ENCODE data around the gene C1orf210. TPM values are rescaled to one million over a fixed set of nuclear protein-coding genes. Genes with fewer than 3 reads are reported as not detected.

C1orf210 gene
- total RNA-seq, 1 donor from 2014 or later = not detected

DNA sequence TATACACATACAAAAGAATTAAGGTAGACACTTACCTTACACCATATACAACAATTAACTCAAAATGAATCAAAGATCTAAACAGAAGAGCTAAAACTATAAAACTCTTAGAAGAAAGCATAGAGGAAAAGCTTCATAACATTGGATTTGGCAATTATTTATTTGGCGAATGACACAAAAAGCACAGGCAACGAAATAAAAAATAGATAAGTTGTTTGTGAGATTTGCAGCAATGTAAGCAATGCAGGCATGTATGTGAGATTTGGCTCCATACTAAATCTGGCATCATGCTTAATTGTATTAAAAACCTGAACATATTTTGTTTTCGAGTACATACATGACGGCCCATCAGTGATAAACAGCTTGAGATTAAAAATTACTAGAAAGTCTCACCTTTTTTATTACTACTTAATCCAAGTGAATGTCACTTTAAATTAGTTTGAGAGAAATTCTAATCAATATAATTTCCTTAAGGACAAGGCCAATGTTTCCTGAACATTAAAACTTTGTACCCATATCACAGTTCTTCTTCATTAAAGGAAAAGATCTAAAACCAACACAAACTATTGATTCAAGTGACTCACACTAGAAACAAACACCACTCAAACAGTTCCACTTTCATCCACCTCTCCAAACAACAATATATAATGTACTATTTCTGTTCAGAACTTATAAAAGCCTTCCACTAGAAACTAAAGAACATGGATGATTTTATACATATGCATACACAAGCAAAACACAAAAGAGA lies 38.7 kb downstream of the C1orf210 start:
- no peak for DNase-seq

DNA sequence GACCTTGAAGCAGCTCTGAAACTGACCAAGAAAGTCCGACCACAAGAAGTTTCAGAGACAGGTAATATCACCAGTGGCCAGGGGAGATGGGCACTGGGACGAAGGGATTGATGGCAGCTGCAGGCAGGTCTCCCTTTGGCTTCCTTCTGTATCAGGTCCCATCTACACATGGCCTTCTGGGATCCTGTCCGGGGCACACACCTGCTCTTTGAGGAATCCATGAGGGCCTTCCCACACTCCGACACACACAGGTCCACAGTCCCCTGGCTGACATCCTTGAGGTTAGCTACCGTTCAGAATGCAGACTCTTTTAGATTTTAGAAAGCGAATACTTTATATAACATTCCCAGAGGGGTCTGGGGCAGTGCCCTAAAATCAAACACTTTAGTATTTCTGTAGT lies 42.1 kb downstream of the C1orf210 start:
- no peak for DNase-seq

GRCh38 chr1:43241413-43241836 lies 44.0 kb downstream of the C1orf210 start:
- DNase-seq = peak; percentile 56

- no peak for DNase-seq
Measured at GRCh38 chr1:43239484-43239883, 45.9 kb downstream of the C1orf210 start.

DNA sequence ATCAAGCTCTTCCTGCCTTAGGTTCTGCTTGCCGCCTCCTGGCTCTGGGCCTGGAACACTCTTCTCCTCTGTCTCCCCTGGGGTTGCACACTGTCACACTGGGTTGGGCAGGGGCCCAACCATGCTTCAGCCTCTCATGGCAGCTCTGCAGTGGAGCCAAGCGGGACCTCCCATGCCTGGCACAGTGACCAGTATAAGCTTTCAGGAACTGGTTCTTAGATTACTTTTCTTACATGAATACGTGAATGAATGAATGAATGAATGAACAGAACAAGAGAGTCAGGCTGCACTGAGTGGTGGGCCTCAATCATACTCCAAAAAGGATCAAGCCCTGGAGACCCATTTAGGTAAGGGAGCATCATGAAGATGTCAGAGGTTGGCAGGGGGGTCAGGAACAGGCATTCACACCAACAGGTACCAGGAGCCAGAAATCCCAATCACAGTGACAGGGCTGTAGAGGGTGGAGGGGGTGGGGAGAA lies 46.4 kb downstream of the C1orf210 start:
- DNase-seq = no peak

GRCh38 chr1:43238085-43238484 lies 47.3 kb downstream of the C1orf210 start:
- DNase-seq = peak; percentile 90

- no peak for DNase-seq
Measured at GRCh38 chr1:43237121-43237520, 48.3 kb downstream of the C1orf210 start.

- no peak for DNase-seq
Measured at GRCh38 chr1:43235451-43236121, 49.8 kb downstream of the C1orf210 start.

DNA sequence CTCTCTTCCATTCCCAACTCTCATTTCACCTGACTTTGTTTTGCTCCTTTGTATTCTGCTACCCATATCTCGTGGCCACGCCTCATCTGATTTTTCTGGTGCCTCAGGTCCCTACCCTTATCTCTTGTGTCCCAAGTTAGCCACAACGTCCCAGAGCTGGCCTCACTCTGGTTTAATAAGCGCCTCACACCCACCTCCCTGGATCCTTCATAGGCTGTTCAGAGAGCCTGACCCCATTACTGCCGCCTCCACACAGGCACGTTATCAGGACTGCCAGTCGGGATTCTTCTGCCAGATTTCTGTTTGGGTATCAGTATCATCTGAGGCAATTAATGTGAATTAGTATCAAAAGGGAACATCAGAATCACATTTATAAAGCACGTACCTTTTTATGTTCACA lies 50.3 kb downstream of the C1orf210 start:
- DNase-seq = no peak

DNA sequence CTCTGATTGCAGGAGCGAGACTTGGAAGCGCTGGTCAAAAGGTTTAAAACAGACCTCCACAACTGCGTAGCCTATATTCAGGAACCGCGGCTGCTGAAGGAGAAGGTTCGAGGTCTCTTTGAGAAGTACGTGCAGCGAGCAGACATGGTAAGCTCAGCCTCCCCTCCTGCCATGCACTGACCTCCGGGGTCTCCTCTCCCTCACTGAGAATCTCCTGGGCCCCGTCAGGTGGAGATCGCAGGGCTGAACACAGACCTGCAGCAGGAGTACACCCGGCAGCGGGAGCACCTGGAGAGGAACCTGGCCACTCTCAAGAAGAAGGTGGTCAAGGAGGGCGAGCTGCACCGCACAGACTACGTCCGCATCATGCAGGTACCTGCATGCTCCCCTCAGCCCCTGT lies 51.1 kb downstream of the C1orf210 start:
- no peak for DNase-seq

DNA sequence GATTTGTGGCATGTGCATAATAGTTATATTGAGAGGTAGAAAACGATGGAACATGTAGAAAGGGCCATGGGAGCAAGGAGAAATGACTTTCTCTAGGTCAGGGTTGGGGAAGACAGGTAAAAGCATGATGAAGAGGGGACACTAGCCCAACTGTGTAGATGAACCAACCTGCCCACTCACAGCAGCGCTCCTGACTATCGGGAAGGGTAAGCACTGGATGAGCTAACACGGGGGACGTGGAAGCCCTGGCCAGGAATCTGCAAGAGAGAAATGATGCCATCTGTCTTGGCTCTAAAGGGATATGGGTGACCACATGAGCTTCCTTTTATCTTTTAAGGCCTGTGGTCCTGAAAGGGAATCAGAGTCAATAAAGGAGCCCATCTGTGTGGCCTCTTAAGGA lies 51.8 kb downstream of the C1orf210 start:
- no peak for DNase-seq

DNA sequence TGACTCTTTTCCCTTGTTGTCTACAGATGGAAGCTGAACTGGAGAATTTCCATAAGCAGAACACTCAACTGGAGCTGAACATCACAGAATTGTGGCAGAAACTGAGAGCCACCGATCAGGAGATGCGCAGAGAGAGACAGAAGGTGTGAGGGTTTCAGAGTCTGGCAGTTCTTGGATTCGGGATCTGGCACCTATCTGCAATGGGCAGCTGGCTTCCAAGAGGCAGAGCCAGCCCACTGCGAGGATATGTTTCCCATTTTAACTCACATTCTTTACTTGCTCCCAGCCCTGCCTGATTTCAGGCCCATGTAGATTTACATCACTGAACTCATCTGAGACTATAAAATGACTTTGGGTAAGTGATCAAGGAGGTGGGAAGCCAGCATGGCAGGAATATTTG lies 52.9 kb downstream of the C1orf210 start:
- DNase-seq = peak; percentile 13

DNA sequence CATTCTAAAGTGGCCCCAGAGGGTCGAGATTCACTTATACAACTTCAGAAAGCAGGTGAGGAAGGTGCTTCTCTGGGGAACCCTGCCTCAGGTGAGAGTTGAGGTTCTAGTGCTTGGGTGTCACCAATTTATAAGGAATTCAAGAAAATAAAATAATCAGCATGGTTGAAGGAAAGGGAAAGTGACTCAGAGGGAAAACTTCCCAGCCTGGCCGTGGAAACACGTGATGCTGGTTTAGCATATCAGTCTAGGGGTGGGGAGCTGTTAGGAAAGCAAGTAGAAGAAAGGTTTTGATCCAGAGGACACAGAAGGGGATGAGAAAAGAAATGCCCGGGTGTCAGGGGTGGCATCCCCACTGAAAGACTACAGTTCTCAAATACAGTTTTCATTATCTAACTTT lies 53.3 kb downstream of the C1orf210 start:
- peak; percentile 87 for DNase-seq

Other genes with a start within 250 kb of the C1orf210 start
- 68.1 and 89.9 TPM in 2 replicates for gene EBNA1BP2, start 113.3 kb downstream of the C1orf210 start, total RNA-seq
- gene CFAP57, start 113.3 kb downstream of the C1orf210 start, total RNA-seq = 0.14 and 0.17 TPM in 2 replicates
- 0.05 TPM in 1 of 2 replicates, not detected in the other for gene TMEM125, start 15.6 kb downstream of the C1orf210 start, total RNA-seq
- 1,320 and 1,392 TPM in 2 replicates for gene TIE1, start 15.4 kb upstream of the C1orf210 start, total RNA-seq
- 0.09 TPM in 1 of 2 replicates, not detected in the other for gene MPL, start 52.2 kb upstream of the C1orf210 start, total RNA-seq
- 22.1 and 121 TPM in 2 replicates for gene CDC20, start 73.4 kb upstream of the C1orf210 start, total RNA-seq
- 51.9 and 66.2 TPM in 2 replicates for gene ELOVL1, start 82.4 kb upstream of the C1orf210 start, total RNA-seq
- gene MED8, start 104.2 kb upstream of the C1orf210 start, total RNA-seq = 45.9 and 51.9 TPM in 2 replicates
- 18.9 and 24.8 TPM in 2 replicates for gene SZT2, start 104.3 kb upstream of the C1orf210 start, total RNA-seq
- gene HYI, start 168.3 kb upstream of the C1orf210 start, total RNA-seq = 96.1 and 207 TPM in 2 replicates
- gene PTPRF, start 245.3 kb upstream of the C1orf210 start, total RNA-seq = 108 and 353 TPM in 2 replicates